ENCODE measurements around the gene CAPZB.
A peak's percentile ranks its signal among the peaks of the same experiment; 100 is the strongest.

CAPZB gene

DNA sequence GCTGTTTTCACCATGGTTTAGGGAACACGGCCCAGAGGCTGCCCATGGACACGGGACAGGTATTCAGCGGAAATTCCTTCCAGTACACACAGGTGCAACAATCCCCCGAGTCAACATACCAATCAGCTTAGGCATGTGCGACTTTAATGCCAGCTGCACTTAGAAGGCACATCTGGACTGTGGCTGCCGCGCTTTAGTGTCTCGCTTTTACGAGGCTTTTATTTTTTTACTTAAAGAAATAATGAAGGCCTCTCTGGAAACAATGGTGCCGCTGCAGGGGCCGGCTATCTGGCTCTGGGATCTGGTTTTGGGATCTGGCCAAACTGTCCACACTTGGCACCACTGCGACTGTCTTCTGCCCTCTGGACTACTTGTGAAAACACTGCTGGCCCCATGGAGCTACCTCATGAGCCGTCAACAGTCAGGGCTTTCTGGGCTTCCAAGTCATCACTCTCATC, 117.7 kb downstream of the CAPZB start:
- DNase-seq (ENCODE audit: low spot score) = no peak

GRCh38 chr1:19366599-19367536, 118.5 kb downstream of the CAPZB start:
- no peak for DNase-seq (ENCODE audit: low spot score)

DNA sequence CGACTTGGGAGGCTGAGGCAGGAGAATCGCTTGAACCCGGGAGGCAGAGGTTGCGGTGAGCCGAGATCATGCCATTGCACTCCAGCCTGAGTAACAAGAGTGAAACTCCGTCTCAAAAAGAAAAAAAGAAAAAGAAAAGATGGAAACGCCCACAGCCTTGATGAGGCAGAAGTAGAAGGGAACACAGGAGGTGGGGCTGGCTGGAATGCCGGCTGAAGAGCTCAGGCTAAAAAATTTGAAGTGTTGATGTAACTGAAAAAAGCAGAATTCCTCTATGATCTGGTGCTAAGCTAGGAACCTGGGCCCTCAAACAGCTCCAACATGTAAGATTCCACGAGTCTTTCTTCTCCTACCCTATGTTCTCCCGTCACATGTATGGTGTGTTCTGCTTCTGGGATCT, 119.6 kb downstream of the CAPZB start:
- DNase-seq (ENCODE audit: low spot score) = peak; percentile 80

- no peak for DNase-seq (ENCODE audit: low spot score)
Measured at GRCh38 chr1:19363536-19364152, 121.7 kb downstream of the CAPZB start.

DNA sequence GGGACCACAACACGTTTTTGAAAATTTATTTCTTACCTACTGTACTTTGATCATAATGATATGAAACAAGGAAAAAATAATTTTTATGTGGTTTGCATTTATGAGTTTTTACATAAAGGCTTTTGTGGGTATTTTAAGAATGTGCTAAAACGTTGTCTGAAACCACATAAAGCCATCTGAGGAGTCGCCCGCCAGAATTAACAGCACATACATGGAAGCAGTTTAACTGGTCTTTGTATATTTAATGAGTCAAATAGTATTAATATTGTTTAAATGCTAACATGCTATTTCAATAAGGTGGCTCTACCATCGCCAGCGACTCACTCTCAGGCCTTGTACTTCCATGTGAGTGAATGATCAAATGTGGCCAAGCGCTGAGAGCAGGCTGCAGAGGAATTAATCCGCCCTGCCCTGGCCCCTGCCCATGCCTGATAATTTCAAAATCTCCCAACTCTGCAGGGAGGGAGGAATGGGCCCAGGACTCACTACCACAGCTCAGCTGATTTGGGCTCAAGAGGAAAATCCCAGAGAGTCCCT, 123.7 kb downstream of the CAPZB start:
- peak; percentile 52 for DNase-seq (ENCODE audit: low spot score)

DNA sequence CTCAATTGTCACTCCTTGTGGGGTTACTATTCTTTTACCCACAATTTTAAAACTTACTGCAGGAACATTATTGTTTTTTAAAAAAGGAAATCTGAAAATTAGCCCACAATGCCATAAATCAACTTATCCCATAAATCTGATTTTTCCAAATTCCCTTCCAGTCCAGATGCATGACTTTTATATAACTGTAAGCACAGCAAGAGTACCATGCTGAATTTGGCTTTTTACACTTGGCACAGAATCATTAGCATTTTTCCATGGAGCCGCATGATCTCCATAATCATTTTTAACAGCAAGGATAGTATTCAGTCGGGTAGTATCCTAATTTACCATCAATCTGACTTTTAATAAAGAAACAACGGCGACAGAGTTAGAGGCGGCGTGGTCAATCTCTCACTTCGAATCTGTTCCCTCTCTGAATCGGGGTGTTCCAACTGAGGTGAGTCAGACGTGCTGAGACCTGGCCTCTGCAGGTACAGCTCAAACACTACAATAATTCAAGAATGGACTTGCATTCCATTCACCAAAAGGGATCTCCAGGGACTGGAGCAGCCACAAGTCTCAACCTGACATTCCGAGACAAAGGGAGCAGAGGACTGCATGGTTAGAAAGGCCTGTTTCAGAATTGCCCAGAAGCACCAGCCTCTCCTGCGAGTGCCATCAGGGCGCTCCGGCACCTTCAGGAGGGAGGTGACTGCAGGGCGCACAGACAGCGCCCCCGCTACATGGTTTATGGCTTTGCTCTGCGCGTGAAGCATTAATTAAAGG, 124.3 kb downstream of the CAPZB start:
- no peak for DNase-seq (ENCODE audit: low spot score)

GRCh38 chr1:19360432-19360831, 124.9 kb downstream of the CAPZB start:
- no peak for DNase-seq (ENCODE audit: low spot score)

DNA sequence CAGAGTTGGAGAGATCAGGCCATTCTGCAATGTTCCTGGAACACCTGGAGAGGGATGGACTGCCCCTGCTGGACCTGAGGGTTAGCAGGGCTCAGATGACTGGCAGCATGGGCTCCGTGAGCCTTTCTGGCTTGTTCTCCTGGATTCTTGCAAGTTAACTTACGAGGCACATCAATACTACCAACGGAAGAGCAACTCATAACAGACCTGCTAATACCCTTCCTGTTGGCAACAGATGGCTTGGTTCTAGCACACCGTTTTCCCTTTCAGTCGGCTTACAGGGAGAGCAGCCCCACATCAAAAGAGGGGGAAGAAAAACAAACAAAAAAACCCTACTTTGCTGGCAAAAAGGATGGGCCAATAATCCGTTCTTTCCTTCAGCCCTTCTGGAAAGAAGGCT, 125.3 kb downstream of the CAPZB start:
- DNase-seq (ENCODE audit: low spot score) = no peak

- no peak for DNase-seq (ENCODE audit: low spot score)
Measured at GRCh38 chr1:19359357-19359756, 126.0 kb downstream of the CAPZB start.

DNA sequence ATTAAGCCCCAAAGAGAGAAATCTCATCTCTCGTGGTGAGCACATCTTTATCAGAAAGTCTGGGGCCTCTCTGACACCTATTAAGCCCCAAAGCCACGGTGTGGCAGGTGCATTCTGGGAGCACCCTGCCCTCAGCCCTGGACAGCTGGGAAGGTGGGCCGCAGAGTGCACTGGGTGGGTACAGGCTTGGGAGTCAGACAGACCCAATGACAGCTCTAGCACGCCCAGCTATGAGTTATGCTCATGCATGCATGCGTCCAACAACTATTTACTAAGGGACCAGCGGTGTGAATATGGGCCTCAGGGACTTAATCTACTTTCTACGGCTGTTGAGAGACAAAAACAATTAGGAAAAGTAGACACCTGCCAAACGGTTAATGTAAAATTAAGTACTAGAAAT, 126.6 kb downstream of the CAPZB start:
- no peak for DNase-seq (ENCODE audit: low spot score)

- DNase-seq (ENCODE audit: low spot score) = no peak
Measured at GRCh38 chr1:19357299-19357986, 127.9 kb downstream of the CAPZB start.

DNA sequence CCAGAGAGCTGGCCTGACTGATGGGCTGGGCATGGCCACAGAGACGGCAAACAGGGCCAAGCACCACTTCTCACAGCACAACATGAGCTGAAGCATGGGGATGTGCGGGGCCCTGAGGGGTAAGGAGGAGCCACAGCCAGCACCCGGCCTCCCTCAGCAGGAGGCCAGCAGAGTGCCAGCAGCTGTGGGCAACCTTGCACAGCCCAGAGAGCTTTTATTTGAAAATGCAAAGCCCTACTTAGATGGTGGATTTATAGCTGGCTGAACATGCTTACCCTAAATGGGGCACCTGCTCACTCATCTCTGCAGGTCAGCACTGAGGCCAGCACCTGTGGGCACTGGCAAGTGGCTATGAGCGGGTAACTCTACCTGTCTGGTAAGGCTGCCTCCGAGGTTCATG, 129.1 kb downstream of the CAPZB start:
- no peak for DNase-seq (ENCODE audit: low spot score)

DNA sequence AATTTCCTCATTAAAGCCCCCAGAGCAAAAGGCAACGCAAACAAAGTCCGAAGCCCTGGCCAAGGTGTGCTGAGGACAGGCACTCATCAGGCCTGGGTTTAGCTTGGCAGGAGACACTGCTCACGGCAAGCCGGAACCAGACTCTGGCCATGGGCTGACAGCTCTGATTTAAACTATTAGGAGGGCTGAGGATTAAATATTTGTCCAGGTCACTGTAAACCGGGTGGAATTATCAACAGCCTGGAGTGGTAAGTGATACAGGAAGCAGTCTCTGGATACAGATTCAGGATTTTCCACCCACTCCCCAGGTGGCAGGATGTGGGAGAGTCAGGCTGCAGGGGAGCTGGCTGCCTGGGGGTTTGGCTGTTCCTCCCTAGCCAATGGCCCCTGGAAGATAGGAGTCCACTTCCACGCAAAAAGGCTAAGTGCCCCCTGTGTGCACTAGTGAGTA, 130.8 kb downstream of the CAPZB start:
- DNase-seq (ENCODE audit: low spot score) = no peak

- no peak for DNase-seq (ENCODE audit: low spot score)
Measured at GRCh38 chr1:19353596-19353995, 131.7 kb downstream of the CAPZB start.

- no peak for DNase-seq (ENCODE audit: low spot score)
Measured at GRCh38 chr1:19352839-19353238, 132.5 kb downstream of the CAPZB start.

- DNase-seq (ENCODE audit: low spot score) = no peak
Measured at GRCh38 chr1:19351873-19352272, 133.5 kb downstream of the CAPZB start.

GRCh38 chr1:19350566-19350965, 134.8 kb downstream of the CAPZB start:
- no peak for DNase-seq (ENCODE audit: low spot score)

- DNase-seq (ENCODE audit: low spot score) = no peak
Measured at GRCh38 chr1:19349999-19350398, 135.3 kb downstream of the CAPZB start.

DNA sequence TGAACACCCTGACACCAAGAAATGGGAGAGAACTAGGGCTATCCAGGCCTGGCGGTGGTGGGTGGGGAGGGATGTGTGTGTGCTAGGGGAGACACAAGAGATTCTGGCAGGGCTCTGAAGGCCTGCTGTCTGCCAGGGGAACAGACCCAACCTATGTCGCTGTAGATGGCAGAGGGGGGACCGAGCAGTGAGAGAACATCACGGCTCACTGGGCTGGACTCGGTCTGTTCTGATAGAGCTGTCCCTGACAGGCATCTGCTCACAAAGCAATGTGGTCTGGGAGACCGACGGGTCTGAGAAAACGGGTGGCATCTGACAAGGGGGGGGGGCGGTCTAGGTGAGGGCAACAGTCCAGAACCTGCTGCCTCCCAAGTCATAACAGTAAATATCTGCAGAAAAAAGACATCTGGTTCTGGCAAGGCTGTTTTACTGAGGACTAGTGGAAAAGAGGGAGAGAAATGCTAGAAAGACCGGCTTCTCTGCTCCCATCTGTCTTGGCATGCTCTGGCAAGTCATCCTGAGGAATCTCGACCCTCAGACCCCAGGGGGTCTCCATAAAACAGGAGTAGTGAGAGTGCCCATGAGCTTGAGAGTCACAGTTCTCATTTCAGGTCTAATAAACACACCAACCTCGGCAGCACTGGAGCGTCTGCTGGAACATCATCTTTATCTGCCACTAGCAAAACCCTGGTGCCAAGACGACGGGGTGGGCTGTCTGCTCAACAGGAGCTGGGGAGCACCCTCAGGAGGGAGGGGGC, 136.7 kb downstream of the CAPZB start:
- no peak for DNase-seq (ENCODE audit: low spot score)

DNA sequence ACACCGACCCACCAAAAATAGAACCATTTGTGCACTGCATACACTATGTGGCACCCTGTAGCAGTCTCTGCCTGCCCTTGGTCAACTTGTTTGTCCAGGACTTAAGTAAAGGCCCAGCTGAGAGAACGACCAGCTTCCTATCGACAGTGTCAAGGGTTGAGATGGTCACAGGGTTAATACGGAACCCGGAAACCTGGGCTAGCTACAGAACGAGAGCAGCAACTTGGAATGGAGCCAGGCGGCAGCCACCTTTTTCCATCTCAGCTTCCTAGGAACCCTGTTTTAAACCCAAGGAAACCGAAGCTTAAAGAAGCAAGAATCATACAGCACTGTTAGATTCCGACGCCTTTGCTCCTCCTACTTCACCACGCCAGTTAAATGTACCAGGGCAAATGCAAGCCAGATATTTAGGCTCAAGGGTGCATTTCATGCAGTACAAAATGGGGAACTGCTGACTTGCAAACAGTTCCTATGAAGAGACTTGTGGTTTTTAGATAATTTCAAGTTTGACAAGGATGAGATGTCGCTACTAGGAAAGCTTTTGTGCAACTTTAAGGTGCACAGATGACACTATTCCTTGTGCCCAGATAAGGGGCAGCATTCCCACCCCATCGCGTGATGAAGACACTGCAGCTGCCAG, 137.7 kb downstream of the CAPZB start:
- DNase-seq (ENCODE audit: low spot score) = no peak
